Hepatocyte (in vitro differentiated cells): ENCODE results near the gene UBTD1.

ENCODE experiments used
- CTCF ChIP-seq: fragments of 200-600 bp; sonication (generic); IDR thresholded peaks from 2 replicates; pipeline ENCODE4 v1.5.1; 2016; ENCODE audit warnings: antibody characterized with exemption, mild to moderate bottlenecking; ENCODE audit not compliant: poor library complexity
- EZH2 ChIP-seq: fragments of 200-600 bp; sonication (generic); IDR thresholded peaks from 2 replicates; pipeline ENCODE4 v1.6.1; 2016; ENCODE audit warnings: antibody characterized with exemption, mild to moderate bottlenecking, borderline replicate concordance
- EZH2phosphoT487 ChIP-seq: fragments of 200-600 bp; sonication (generic); IDR thresholded peaks from one replicate; pipeline ENCODE4 v1.6.1; 2018; ENCODE audit warnings: antibody characterized with exemption, mild to moderate bottlenecking, low read depth, moderate library complexity; ENCODE audit not compliant: unreplicated experiment, severe bottlenecking

GRCh38 chr10:97612386-97612785 lies 113.7 kb downstream of the UBTD1 start:
- TF ChIP-seq CTCF (peak; percentile 56), EZH2 (no peak), EZH2phosphoT487 (no peak)
